Measurements from ENCODE around the gene HSH2D.

GRCh38 chr19:16116067-16116466 lies 27.4 kb upstream of the HSH2D start:
- TF ChIP-seq CTCF (IDR thresholded peaks at IDR 0.05; ENCODE audit: poor library complexity), result no peak
- no peak for TF ChIP-seq EZH2 (IDR thresholded peaks at IDR 0.05; ENCODE audit: borderline replicate concordance)
